HCT116 (cell line): ENCODE results near the gene KLHDC10.

ENCODE experiments used
- CBX3 ChIP-seq: IDR thresholded peaks from 2 replicates; pipeline ENCODE4 v1.6.1; 2012; ENCODE audit warnings: low read depth
- CEBPB ChIP-seq: IDR thresholded peaks from 2 replicates; pipeline ENCODE4 v1.6.1; 2012; ENCODE audit warnings: low read depth
- CTCF ChIP-seq, 3 experiments: fragments of 200-600 bp in 1 of 3; sonication (generic) in 1 of 3; IDR thresholded peaks in 2 of 3; conservative IDR thresholded peaks in 1 of 3; 2 replicates each; pipeline ENCODE4 v1.5.1; 2012 to 2017; ENCODE audit warnings: low read depth in 2 of 3, low read length in 2 of 3, antibody characterized with exemption in 1 of 3, borderline replicate concordance in 1 of 3, control low read depth in 1 of 3, mild to moderate bottlenecking in 1 of 3, mixed read lengths in 1 of 3, mixed run types in 1 of 3, moderate library complexity in 1 of 3; ENCODE audit not compliant: insufficient read depth in 1 of 3
- EGR1 ChIP-seq: IDR thresholded peaks from 2 replicates; pipeline ENCODE4 v1.6.1; 2012; ENCODE audit warnings: low read depth
- EZH2phosphoT487 ChIP-seq: fragments of 200-600 bp; IDR thresholded peaks from 2 replicates; pipeline ENCODE4 v1.6.1; 2018; ENCODE audit warnings: antibody characterized with exemption, borderline replicate concordance
- POLR2A ChIP-seq: IDR thresholded peaks from 2 replicates; pipeline ENCODE4 v1.7.0; 2011; ENCODE audit warnings: borderline replicate concordance; ENCODE audit not compliant: insufficient read depth, insufficient read length; ENCODE audit errors: extremely low read depth
- POLR2AphosphoS5 ChIP-seq: IDR thresholded peaks from 2 replicates; pipeline ENCODE4 v1.6.1; 2011; ENCODE audit warnings: mild to moderate bottlenecking, low read depth, low read length, moderate library complexity
- SIN3A ChIP-seq: IDR thresholded peaks from 2 replicates; pipeline ENCODE4 v1.6.1; 2012; ENCODE audit warnings: low read depth
- SRF ChIP-seq: IDR thresholded peaks from 2 replicates; pipeline ENCODE4 v1.6.1; 2012; ENCODE audit warnings: low read depth
- YY1 ChIP-seq: IDR thresholded peaks from 2 replicates; pipeline ENCODE4 v1.6.1; 2011; ENCODE audit warnings: low read length, low read depth, moderate library complexity, mild to moderate bottlenecking; ENCODE audit not compliant: insufficient replicate concordance; ENCODE audit errors: extremely low read depth

DNA sequence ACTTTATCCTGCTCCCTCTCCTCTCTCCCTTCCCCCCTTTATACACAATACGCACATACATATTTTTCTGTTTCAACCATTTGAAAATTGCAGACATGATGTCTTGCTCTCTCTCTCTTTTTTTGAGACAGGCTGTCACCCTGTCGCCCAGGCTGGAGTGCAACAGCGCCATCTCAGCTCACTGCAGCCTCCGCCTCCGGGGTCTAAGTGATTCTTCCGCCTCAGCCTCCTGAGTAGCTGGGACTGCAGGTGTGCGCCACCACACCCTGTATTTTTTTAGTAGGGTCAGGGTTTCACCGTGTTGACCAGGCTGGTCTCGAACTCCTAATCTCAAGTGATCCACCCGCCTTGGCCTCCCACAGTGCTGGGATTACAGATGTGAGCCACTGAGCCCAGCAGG, 38.5 kb downstream of the KLHDC10 start:
- TF ChIP-seq CTCF (IDR thresholded peaks at IDR 0.05 in 2 of 3, conservative IDR thresholded peaks at IDR 0.05 in 1 of 3; ENCODE audit: borderline replicate concordance in 1 of 3, insufficient read depth in 1 of 3, low read depth in 2 of 3, low read length in 2 of 3) (no peak), CEBPB (no peak), SRF (no peak), SIN3A (no peak), CBX3 (no peak), EZH2phosphoT487 (no peak), EGR1 (no peak), YY1 (no peak), POLR2A (no peak), POLR2AphosphoS5 (no peak)
